GM19193 (cell line): Measurements from ENCODE around the gene B3GNT4.

Experiments used
- POLR2A ChIP-seq: IDR thresholded peaks from 4 replicates; pipeline ENCODE4 v1.6.1; 2011; ENCODE audit not compliant: insufficient read depth, insufficient read length; ENCODE audit errors: extremely low read depth

The B3GNT4 gene

GRCh38 chr12:122184517-122184916 lies 19.0 kb upstream of the B3GNT4 start:
- TF ChIP-seq POLR2A, result no peak

- no peak for TF ChIP-seq POLR2A
These were observed 18.4 kb upstream of the B3GNT4 start for GRCh38 chr12:122185079-122185478.

GRCh38 chr12:122185494-122186082 lies 17.9 kb upstream of the B3GNT4 start:
- no peak for TF ChIP-seq POLR2A

GRCh38 chr12:122187466-122187865 lies 16.0 kb upstream of the B3GNT4 start:
- no peak for TF ChIP-seq POLR2A

GRCh38 chr12:122189626-122190475 lies 13.7 kb upstream of the B3GNT4 start:
- TF ChIP-seq POLR2A, result no peak

- no peak for TF ChIP-seq POLR2A
These were observed 12.5 kb upstream of the B3GNT4 start for GRCh38 chr12:122190842-122191668.

- no peak for TF ChIP-seq POLR2A
These were observed 11.1 kb upstream of the B3GNT4 start for GRCh38 chr12:122192441-122192840.

GRCh38 chr12:122194804-122195203 lies 8.7 kb upstream of the B3GNT4 start:
- TF ChIP-seq POLR2A, result no peak

- TF ChIP-seq POLR2A, result no peak
These were observed 8.1 kb upstream of the B3GNT4 start for GRCh38 chr12:122195405-122195804.

GRCh38 chr12:122197612-122197966 lies 5.9 kb upstream of the B3GNT4 start:
- TF ChIP-seq POLR2A, result no peak

- no peak for TF ChIP-seq POLR2A
These were observed 3.8 kb upstream of the B3GNT4 start for GRCh38 chr12:122199484-122200355.

- no peak for TF ChIP-seq POLR2A
These were observed 2.9 kb upstream of the B3GNT4 start for GRCh38 chr12:122200541-122201175.

GRCh38 chr12:122201381-122201780 lies 2.1 kb upstream of the B3GNT4 start:
- no peak for TF ChIP-seq POLR2A

GRCh38 chr12:122202017-122202416 lies 1.5 kb upstream of the B3GNT4 start:
- TF ChIP-seq POLR2A, result no peak
